ENCODE measurements around the gene PTGER4. TPM values are rescaled to one million over a fixed set of nuclear protein-coding genes. Genes with fewer than 3 reads are reported as not detected.
A peak's percentile ranks its signal among the peaks of the same experiment; 100 is the strongest.
"Not testable (repeated sequence)": the region's sequence is repeated elsewhere in the genome, so short reads cannot be mapped to it uniquely, and the experiment has no call there.

PTGER4 gene
- polyA plus RNA-seq (2013, experiment 1 of 2; ENCODE audit: insufficient read length) = 6.0 TPM
- 6.3 TPM for polyA plus RNA-seq (2013, experiment 2 of 2; ENCODE audit: insufficient read length)

DNA sequence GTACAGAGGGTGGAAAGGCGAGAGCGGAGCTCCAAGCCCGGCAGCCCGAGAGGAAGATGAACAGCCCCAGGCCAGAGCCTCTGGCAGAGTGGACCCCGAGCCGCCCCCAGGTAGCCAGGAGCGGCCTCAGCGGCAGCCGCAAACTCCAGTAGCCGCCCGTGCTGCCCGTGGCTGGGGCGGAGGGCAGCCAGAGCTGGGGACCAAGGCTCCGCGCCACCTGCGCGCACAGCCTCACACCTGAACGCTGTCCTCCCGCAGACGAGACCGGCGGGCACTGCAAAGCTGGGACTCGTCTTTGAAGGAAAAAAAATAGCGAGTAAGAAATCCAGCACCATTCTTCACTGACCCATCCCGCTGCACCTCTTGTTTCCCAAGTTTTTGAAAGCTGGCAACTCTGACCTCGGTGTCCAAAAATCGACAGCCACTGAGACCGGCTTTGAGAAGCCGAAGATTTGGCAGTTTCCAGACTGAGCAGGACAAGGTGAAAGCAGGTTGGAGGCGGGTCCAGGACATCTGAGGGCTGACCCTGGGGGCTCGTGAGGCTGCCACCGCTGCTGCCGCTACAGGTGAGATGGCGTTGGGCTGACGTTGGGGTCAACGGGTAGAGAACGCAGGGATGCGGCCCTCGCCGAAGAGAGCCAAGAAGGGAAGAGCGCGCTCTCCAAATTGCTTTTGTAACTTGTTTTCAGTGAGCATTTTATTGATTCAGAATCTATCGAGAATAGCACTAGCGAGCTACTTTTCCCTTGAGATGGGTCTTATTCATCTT is at the start of gene PTGER4:
PTGER4 (plus strand) TSS at position 3 of the 769 bp plus-strand sequence. CDS start 1,079 bp downstream, outside the sequence.
- DNase-seq = peak; percentile 13

DNA sequence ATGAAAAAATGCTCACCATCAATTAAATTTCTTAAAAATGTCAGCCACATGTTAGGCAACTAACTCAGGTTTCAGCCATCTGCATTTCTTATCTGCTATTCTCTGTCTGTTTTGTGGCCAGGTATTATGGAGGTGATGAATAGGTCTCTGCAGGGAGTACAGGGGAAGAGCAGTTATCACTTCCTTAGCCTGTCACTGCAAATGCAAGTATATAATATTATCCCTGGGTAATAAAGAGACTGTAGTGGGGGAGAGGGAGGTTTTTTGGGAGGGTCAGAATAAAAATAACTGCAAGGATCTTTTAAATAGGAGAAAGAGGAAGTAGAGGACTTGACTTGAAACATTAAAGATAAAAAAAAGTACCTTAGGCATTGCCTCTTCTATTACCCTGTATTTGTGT is 49.6 kb upstream of the PTGER4 start:
- DNase-seq = no peak

- no peak for DNase-seq
These were observed 48.5 kb upstream of the PTGER4 start for GRCh38 chr5:40631236-40631635.

GRCh38 chr5:40634154-40634553 is 45.6 kb upstream of the PTGER4 start:
- DNase-seq = no peak

DNA sequence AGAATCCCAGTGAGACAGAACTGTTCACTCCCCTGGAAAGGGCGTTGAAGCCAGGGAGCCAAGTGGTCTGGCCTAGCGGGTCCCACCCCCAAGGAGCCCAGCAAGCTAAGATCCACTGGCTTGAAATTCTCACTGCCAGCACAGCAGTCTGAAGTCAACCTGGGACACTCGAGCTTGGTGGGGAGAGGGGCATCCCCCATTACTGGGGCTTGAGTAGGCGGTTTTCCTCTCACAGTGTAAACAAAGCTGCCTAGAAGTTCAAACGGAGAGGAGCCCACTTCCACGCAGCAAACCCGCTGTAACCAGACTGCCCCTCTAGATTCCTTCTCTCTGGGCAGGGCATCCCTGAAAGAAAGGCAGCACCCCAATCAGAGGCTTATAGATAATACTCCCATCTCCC is 45.1 kb upstream of the PTGER4 start:
- DNase-seq = no peak

- DNase-seq = not testable (repeated sequence)
These were observed 40.2 kb upstream of the PTGER4 start for GRCh38 chr5:40639531-40639930.

DNA sequence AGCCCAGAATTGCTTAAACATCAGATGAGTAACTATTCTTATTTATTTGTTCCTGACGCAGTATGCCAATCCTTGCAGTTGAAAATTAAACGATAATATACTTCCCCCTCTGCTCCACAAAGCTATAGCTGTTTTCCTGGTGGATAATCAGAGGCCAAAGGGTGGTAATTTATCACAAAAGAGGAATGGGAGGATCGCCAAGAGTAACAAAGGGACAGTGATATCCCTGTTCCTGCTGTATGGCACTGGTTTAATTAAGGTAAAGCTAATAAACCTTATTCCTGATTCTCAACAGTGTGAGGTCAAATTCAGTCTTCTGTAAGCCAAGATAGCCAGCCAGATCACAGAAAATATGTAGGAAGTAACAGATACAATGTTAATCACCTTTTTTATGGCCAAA is 33.4 kb upstream of the PTGER4 start:
- no peak for DNase-seq

DNA sequence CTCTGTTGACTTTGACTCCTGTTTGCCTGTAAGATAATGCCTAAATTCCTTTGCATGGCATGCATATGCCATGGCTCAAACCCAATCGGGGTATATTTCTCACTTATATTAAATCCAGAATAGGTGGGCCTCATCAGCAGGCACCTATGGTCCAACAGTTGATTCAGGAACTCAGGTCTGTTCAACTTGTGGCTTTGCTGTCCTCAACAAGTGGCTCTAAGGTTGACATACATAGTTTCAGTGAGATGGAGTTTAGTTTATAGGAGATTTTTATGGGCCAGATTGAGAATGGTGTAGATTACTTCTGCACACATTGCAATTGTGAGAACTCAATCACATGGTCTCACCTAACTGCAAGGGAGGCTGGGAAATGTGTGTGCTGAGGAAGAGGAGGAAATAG is 31.6 kb upstream of the PTGER4 start:
- DNase-seq = no peak

DNA sequence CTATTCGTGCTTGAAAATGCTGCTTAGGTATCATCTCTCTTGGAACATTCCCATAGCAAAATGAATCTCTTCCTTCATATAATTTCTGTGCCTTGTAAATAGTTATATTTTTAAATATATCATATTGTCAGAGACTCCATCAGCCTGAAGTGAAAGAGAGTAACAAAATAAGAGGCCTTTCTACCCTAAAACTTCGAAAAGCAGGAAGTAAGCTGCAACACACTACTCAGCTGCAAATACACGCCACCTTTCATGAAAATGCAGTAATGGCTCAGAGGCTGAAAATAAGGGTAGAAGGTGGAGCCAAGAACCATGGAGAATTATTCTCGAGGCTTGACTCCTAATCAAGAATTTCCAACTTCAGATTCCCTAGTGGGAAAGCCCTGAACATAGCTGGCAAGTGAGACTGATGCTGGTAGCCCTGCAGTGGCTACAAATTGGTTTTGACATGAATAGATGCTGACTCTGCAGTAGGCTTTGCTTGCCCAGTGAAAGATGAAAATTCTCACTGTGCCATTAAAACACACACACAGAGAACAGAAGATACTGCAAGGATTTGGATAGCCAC is 30.2 kb upstream of the PTGER4 start:
- DNase-seq = no peak

GRCh38 chr5:40651201-40651600 is 28.5 kb upstream of the PTGER4 start:
- no peak for DNase-seq

DNA sequence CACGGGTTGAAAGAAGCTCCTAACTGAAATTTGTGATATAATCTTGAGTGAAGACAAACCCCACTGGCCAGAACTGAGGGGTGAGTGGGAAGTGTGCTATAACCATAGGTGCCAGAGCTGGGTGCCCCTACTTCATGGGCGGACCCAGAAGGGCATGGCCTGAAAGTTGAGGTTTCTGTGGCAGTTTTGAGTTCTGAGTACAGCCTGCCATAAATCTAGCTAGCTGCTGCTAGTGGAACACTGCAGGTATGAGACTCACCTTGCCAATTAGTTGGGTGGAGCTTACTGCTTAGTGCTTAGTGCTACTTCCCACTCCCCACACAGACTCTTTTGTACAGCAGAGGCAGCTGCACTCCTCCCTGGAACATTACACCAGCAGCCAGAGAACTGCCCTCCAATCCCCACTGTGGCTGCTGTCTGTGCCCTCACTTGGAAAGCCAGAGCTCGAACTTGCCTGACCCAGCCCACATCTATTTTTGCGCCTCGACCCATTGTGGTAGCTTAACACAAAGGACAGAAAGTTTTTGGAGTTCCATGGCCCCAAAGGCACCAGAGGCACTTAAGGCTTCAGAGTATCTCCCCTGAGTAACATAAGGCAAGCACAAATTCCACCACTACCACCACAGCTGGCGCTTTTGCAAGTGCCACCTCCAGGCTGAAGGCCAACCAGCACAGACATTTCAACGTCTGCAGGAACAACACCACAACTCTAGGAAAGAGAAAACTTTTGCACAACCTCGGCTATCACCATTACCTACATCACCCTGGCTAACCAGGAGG is 27.1 kb upstream of the PTGER4 start:
- no peak for DNase-seq

DNA sequence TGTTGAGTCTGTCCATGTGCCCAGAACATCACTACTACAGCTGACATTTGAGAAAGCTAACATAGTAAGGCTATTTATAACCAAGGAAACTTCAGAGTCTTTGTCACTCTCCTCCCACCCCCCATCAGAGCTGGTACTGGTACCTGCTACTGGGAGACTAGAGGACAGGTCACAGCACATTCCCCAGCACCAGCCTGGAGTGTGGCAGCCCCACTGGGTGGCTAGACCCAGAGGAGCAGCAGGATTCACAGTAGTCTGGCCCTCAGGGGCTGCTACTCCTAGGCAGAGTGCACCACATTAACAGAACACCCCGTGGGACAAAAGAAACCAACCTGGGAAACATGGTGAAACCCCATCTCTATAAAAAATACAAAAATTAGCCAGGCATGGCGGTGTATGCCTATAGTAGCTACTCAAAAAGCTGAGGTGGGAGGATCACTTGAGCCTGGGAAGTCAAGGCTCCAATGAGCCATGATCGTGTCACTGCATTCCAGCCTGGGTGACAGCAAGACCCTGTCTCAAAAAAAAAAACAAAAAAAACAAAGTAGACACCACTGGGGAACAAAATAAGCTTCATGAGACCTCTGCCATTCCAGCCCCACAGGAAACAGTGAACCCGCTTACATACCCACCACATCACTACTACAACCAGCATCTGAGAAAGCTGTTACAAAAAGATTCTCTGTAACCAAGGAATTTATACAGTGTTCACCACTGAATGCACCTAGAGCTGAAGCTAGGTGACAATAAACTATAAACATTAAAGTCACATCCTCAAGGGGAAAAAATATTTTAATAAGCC is 26.3 kb upstream of the PTGER4 start:
- DNase-seq = peak; percentile 12

DNA sequence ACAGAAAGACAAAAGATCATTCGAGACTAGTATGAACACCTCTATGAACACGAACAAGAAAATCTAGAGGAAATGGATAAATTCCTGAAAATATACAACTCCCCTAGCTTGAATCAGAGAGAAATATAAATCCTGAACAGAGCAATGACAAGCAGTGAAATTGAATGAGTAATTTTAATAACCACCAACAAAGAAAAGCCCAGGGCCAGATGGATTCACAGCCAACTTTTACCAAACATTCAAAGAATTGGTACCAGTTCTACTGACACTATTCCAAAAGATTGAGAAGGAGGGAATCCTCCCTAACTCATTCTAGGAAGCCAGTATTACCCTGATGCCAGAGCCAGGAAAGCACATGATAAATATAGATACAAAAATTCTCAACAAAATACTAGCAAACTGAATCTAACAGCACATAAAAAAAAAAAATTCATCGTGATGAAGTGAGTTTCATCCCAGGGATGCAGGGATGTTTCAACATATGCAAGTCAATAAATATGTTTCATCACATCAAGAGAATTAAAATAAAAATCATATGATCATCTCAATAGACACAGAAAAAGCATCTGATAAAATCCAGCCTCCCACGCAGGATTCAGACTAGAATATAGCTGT is 25.2 kb upstream of the PTGER4 start:
- peak; percentile 29 for DNase-seq

DNA sequence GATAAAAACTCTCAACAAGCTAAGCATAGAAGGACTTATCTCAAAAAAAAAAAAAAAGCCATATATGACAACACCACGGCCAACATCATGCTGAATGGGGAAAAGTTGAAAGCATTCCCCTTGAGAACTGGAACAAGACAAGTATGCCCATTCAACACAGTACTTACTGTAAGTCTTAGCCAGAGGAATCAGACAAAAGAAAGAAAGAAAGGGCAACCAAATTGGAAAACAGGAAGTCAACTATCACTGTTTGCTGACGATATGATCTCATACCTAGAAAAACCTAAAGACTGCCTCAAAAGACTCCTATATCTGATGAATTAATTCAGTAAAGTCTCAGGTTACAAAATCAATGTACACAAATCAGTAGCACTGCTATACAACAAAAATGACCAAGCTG is 24.6 kb upstream of the PTGER4 start:
- no peak for DNase-seq

DNA sequence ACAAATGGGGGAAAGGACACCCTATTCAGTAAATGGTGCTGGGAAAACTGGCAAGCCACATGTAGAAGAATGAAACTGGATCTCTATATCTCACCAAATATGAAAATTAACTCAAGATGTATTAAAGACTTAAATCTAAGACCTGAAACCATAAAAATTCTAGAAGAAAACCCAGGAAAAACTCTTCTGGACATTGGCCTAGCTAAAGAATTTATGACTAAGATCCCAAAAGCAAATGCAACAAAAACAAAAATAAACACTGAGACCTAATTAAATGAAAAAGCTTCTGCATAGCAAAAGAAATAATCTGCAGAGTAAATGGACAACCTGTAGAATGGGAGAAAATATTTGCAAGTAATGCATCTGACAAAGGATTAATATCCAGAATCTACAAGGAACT is 23.6 kb upstream of the PTGER4 start:
- not testable (repeated sequence) for DNase-seq

GRCh38 chr5:40656766-40657165 is 22.9 kb upstream of the PTGER4 start:
- no peak for DNase-seq

DNA sequence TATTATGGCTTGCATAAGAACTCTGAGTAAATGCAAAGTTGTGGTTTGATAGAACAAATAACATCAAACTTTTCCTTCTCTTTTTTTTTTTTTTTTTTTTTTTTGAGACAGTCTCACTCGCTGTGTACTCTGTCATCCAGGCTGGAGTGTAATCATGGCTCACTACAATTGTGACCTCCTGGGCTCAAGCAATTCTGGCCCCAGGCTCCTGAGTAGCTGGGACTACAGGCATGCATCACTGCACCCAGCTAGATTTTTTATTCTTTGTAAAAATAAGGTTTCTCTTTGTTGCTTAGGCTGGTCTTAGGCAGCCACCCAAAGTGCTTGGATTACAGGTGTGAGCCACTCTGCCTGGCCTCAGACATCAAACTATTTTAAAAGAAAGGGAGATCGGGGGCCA is 19.0 kb upstream of the PTGER4 start:
- DNase-seq = no peak

GRCh38 chr5:40665635-40666298 is 13.9 kb upstream of the PTGER4 start:
- DNase-seq = no peak

DNA sequence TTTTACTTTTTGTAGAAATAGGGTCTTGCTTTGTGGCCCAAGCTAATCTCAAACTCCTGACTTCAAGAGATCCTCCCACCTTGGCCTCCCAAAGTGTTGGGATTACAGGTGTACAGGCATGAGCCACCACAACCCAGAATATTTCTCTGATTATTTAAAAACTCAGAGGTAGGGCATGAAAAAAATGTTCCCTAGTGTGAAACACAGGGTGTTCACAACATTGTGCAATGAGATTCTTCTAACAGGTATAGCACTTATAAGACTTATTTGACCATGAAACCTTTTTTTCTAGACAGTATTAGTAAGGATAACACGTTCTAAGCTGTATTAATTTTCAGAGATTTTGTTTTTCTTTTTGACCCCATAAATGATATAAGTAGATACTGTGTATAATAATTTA is 13.1 kb upstream of the PTGER4 start:
- DNase-seq = no peak

DNA sequence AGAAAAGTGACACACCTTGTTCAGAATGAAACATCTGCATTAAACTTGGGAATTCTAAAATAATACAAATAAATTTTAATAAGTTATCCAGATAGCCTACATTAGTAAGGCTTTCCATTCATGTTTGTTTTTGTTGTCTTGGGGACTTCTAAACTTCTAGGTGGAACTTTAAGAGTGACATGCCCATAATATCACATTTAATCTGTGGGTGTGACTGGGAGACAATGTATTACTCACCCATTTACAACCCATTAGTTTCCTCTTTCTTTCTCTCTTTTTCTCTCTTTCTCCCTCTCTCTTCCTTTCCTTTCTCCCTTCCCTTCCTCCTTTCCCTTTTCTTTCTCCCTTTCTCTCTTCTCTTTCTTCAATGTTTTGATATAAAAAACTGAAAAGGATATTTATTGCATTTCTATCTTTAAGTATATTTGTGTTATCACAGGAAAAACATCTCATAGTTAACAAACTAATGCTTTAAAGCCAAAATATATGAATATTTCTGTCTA is 12.5 kb upstream of the PTGER4 start:
- no peak for DNase-seq

Data from fibroblast of skin of back (primary cell).